ENCODE results near the gene PTGER3. TPM values are rescaled to one million over a fixed set of nuclear protein-coding genes. Genes with fewer than 3 reads are reported as not detected.
"Not testable (repeated sequence)": the region's sequence is repeated elsewhere in the genome, so short reads cannot be mapped to it uniquely, and the experiment has no call there.

The PTGER3 gene
- total RNA-seq, 1 donor from 2014 or later = not detected

DNA sequence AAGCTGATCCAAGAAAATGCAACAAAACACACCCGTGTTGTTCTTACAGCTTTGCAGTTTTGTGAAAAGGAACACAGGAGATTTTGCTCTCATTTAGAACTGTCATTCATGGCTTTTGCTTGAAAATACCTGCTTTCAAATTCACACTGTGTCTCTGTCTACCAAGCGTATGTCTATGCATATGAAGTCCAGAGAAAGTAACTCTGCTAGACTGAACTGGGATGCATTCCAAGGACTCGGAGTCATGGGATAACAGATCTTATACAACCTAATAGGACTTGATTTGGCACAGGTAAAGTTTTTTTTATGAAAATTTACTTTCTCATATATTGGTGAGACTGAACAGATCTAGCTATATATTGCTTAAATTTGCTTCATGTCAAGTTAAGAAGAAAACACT is 102.4 kb downstream of the PTGER3 start:
- no peak for DNase-seq

DNA sequence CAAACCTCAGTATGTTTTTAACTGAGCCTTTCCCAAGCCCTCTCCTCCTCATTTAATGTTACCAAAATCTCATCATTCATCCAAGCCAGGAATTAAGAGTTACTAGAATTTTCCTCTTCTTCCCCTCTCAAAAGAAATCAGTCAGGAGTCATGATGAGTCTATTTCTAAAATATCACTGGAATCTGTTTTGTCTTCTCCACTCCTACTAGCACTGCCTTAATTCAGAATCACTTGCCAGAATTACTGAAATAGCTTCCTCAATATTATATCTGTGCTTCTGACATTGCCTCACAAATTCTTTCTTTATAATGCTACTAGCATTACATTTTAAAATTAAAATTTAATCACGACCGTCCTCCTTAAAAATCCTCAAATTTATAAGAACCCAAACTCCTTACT is 106.1 kb downstream of the PTGER3 start:
- no peak for DNase-seq

DNA sequence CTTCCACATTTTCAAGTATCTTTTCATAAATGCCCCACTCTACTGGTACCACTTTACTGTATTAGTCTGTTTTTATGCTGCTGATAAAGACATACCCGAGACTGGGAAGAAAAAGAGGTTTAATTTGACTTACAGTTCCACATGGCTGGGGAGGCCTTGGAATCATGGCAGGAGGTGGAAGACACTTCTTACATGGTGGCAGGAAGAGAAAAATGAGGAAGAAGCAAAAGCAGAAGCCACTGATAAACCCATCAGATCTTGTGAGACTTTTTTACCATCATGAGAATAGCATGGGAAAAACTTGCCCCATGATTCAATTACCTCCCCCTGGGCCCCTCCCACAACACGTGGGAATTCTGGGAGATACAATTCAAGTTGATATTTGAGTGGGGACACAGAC is 107.2 kb downstream of the PTGER3 start:
- not testable (repeated sequence) for DNase-seq

DNA sequence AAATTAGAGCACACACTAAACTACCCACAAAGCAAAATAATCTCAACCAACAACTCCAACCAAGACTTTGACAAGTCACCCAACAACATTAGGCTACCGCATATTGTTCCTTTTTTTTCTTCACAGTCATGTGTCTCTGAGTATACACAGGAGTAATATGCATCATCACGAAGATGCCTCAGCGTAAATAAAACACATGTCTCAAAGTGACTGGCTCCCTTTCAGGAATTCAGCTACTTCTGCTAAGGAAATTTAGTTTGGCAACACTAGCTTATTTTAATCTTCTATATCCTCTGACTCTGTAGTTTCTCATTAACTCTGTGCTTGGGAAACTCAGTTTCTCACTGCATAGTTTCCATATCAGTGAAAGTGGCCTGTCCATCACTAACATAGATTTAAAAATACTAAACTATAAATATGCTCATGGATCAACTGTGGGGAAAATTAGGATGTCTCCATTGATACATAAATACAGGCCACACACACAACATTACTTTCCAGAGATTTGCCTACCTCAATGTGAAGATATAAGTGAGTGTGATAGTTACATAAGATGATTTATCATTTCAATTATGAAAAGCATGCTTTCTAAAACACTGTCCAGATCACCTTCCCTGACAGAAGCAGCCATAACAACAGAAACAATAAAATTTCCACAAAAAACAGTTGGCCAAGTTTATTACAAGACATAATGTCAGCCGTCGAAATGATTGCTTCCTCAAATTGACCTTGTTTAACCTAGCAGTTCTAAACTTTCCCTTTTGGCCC is 113.2 kb downstream of the PTGER3 start:
- DNase-seq = no peak

DNA sequence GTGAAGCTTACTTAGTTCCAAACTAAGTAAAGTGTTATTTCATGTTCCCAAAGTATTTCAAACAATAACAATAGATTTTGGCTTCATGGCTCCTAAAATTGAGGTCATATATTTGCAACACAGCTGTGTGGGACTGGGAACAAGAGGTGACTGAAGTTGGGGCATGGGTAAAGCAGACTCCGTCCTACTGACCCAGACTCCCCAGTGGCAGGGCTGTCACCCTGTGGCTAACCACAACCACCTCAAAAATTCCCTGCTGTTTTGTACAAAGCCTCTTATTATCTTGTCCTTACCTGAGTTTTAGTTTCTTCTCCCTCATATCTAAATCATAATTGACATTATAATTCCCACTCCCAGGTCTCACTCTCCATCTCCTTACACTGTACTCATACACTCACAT is 117.6 kb downstream of the PTGER3 start:
- no peak for DNase-seq

DNA sequence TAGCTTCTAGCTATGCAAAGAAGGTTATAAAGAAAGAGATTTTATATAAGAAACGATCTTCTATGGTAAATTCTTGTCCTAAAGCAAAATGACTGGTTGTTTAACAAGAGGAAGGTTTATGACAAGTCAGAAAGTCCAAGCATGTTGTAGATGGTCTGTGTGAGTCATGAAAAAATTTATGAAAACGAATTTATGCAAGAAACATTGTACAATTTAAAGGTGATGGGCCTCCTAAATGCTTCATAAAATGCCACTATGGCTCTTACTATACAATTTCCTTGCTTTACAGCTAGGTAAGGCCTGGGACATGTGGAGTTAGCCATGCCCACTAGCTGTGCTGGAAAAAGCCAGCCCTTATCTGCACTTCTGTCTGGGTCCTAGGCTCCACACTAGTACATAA is 125.4 kb downstream of the PTGER3 start:
- no peak for DNase-seq

Other genes with a start within 250 kb of the PTGER3 start
- gene ZRANB2, start 33.2 kb upstream of the PTGER3 start, total RNA-seq = 32.9 and 33.2 TPM in 2 replicates